Neural crest cell (in vitro differentiated cells): ENCODE data around the gene FAM83C. TPM values are rescaled to one million over a fixed set of nuclear protein-coding genes. Genes with fewer than 3 reads are reported as not detected.

ENCODE experiments used
- DNase-seq: peaks from one replicate; pipeline ENCODE4 v3.0.0; 2021; ENCODE audit warnings: low read depth, mixed read lengths, low spot score
- H3K27ac Mint-ChIP-seq: one replicate; pipeline ENCODE4 v1.8.0; 2021; ENCODE audit warnings: mild to moderate bottlenecking, mixed read lengths; ENCODE audit not compliant: unreplicated experiment
- H3K27me3 Mint-ChIP-seq: 2 replicates; pipeline ENCODE4 v1.8.0; 2021; ENCODE audit warnings: low read depth, mild to moderate bottlenecking, mixed read lengths
- H3K36me3 Mint-ChIP-seq: 2 replicates; pipeline ENCODE4 v1.8.0; 2021; ENCODE audit warnings: low read depth, mild to moderate bottlenecking, mixed read lengths
- H3K4me1 Mint-ChIP-seq: 2 replicates; pipeline ENCODE4 v1.8.0; 2021; ENCODE audit warnings: mixed read lengths
- H3K4me3 Mint-ChIP-seq: one replicate; pipeline ENCODE4 v1.8.0; 2021; ENCODE audit warnings: mild to moderate bottlenecking, mixed read lengths
- H3K9me3 Mint-ChIP-seq: 2 replicates; pipeline ENCODE4 v1.8.0; 2021; ENCODE audit warnings: mixed read lengths
- CTCF ChIP-seq: fragments of 200-600 bp; sonication (generic); conservative IDR thresholded peaks from 2 replicates; pipeline ENCODE4 v1.5.0; 2021; ENCODE audit warnings: antibody characterized with exemption, mild to moderate bottlenecking
- total RNA-seq: library from RNA; stranded (reverse); gene quantifications from 2 replicates; pipeline ENCODE4 v1.2.1, GENCODE V29; 2021

Gene FAM83C
- total RNA-seq, 1 donor from 2014 or later: not detected

GRCh38 chr20:35334311-35335101, 42.3 kb upstream of the FAM83C start:
- Mint-ChIP-seq H3K27me3 (no peaks in the 10 kb centered on the region), H3K27ac (no peak overlapping the region), H3K4me3 (no peak overlapping the region), H3K4me1 (peaks cover 19% of the 10 kb centered on the region), H3K36me3 (no peaks in the 10 kb centered on the region), H3K9me3 (no peaks in the 10 kb centered on the region)
- no peak for TF ChIP-seq CTCF
- no peak for DNase-seq

DNA sequence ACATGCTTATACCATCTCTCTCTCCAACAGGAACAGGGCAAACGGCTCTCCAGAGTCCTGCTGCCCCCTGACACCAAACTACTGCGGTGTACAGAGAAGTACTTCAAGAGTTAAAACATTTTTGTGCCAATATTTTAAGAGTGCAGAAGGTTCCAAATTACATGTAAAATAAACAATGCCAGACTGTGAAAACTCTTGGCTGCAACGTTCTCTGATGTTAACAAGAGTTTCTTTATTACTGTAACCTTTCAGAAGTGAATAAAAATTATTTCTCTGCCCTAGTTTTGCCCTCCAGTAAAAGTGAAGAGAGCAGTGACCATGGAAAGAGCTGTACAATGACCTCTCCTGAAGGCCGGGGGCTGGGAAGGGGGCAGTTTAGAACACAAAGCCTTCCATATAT, 41.4 kb upstream of the FAM83C start:
- Mint-ChIP-seq H3K9me3 (no peaks in the 10 kb centered on the region), H3K27ac (no peak overlapping the region), H3K27me3 (no peaks in the 10 kb centered on the region), H3K36me3 (no peaks in the 10 kb centered on the region), H3K4me3 (no peak overlapping the region), H3K4me1 (peaks cover 26% of the 10 kb centered on the region)
- no peak for TF ChIP-seq CTCF
- DNase-seq: no peak

DNA sequence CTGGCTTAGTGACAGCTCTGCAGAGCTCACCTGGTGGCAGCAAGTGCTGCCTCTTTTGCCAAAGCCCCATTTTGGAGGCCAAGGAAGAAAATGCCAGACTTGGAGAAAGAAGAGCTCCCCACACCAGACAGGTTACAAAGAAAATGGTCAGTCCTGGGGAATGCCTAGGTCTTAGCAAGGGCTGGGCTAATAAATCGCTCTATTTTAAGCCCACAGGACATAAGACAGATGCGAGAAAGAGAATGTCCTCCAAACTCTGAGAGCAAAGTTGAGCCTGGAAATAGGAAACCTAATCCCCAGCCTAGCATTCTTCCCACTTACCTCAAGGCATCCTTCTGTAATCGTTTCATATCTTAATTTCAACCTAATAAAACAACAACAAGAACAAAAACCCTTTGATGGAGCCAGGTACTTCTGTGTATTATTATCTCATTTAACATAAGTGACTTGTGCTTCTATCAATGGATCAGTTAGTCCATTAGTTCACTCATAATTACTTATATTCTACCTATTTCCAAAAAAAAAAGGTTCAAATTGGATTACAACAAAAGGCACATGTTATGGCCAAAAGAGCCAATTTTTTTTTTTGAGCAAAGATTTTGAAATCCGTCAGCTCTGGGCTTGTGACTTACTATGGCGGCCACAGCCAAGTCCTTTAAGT, 40.4 kb upstream of the FAM83C start:
- H3K4me1 Mint-ChIP-seq: peaks cover 20% of the 10 kb centered on the region
- TF ChIP-seq CTCF: no peak
- H3K27me3 Mint-ChIP-seq: no peaks in the 10 kb centered on the region
- H3K36me3 Mint-ChIP-seq: no peaks in the 10 kb centered on the region
- no peak for DNase-seq
- no peaks in the 10 kb centered on the region for H3K9me3 Mint-ChIP-seq
- no peak overlapping the region for H3K27ac Mint-ChIP-seq
- no peak overlapping the region for H3K4me3 Mint-ChIP-seq

DNA sequence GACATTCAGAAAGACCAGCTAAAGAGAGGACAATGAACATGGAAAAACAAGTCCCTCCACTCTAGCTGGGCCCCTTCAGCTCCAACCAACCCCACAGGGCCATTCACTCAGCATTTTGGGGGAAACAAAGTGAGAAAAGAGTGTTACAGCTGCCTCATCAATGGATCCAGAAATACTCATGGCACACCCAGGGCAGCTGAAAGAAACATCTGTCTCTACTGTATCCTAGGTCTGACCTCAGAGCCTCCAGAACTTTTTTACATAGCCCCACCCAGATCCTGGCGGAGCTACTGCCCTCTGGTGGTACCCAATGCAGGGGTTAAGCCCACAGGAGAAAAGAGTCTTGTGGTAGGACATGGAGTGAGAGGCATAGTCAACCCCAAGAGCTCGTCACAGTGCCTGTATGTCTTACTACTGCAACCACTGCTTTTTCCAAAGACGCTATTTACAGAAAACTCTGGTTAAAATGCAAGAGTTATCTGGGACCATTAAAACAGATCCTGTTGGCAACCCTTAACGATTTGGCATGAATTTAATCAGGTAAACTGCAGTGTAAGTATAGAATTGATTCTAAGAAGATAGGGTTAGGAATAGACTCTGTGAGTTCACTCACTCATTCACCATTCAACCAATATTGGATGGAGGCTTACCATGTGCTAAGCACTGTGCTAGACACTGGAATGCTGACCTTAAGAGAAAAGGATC, 37.4 kb upstream of the FAM83C start:
- peak; percentile 57 for TF ChIP-seq CTCF
- peak overlapping the region; percentile 47 for H3K27ac Mint-ChIP-seq
- H3K4me3 Mint-ChIP-seq: no peak overlapping the region
- H3K27me3 Mint-ChIP-seq: no peaks in the 10 kb centered on the region
- no peaks in the 10 kb centered on the region for H3K9me3 Mint-ChIP-seq
- peaks cover 37% of the 10 kb centered on the region for H3K4me1 Mint-ChIP-seq
- H3K36me3 Mint-ChIP-seq: peaks cover 3% of the 10 kb centered on the region
- DNase-seq: peak; percentile 37

- H3K4me3 Mint-ChIP-seq: no peak overlapping the region
- H3K4me1 Mint-ChIP-seq: peaks cover 31% of the 10 kb centered on the region
Measured at GRCh38 chr20:35328689-35329088, 36.5 kb upstream of the FAM83C start.

More at GRCh38 chr20:35328689-35329088, 36.5 kb upstream of the FAM83C start:
- Mint-ChIP-seq H3K27me3 (no peaks in the 10 kb centered on the region), H3K36me3 (peaks cover 3% of the 10 kb centered on the region), H3K27ac (no peak overlapping the region), H3K9me3 (no peaks in the 10 kb centered on the region)
- TF ChIP-seq CTCF: no peak
- no peak for DNase-seq
